ENCODE results near the gene ADAP1.
"Not testable (repeated sequence)": the region's sequence is repeated elsewhere in the genome, so short reads cannot be mapped to it uniquely, and the experiment has no call there.

ADAP1 gene

DNA sequence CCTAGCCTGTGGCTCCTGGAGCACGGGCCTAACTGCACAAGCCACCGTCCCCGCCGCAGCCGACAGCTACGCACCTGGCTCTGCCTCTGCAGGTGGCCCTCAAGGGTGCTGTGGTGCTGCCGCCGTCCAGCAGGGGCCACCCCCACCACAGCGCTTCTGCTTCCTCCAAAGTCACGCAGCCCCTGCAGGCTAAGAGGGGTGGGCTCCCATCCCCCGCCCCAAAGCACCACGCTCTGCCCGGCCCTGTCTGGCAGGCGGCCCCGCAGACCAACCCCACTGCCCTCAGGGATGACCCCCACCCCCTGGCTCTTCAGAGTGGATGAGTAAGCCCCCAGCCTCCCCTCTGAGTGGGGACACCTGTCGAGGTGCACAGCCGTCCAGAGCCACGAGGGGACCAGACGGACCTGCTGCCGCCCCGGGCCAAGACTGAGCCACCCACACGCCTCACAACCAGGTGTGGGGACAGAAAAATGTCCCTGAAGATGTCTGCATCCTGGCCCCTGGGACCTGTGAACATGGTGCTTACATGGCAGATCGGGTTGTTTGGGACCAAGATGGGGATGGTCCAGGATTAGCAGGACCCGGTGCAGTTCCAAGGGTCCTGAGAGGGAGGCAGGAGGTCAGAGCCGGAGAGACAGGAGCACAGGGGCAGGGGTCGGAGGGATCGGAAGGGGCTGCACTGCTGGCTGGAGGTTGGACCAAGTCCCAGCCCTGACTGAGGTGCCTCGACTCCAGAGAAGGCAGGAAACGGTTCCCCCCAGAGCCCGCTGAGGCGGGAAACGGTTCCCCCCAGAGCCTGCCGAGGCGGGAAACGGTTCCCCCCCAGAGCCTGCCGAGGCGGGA, 9.0 kb upstream of the ADAP1 start:
- H3K4me1 ChIP-seq (ENCODE audit: control insufficient read depth in 1 of 2, insufficient read depth in 1 of 2, low read depth in 1 of 2, low read length in 1 of 2), result peaks cover 45 to 46% of the 10 kb centered on the region in 2 experiments

DNA sequence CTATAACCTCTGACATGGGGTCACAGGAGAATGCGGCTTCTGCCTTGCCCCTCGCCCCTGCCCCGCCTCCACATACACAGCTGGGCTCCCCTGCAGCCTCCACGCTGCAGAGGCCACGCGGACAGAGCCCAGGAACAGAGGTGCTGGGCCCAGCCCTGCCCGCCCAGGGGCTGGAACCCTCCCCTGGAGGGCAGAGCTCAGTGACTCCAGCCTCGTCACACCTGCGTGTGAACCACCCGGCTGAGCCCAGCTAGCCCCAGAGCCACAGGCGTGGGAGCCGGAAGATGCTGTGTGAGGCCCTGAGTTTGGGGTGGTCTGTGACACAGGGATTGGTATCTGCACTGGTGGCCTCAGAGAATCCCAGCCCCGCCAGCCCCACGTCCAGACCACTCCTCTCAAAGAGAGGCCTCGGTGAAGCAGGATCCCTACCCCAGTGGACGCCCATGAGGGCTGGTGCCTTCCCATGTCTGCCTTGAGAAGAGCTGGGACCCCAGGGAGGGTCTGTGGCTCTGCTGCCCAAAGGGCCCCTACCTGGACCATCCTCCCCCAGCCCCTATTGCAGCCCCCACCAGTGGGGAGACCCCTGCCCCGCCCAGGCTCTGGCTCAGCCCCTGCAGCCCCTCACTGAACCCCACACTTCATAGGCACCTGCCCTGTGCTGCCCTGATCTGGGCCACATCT, 8.1 kb upstream of the ADAP1 start:
- H3K27me3 ChIP-seq, result peaks cover 17% of the 10 kb centered on the region
- TF ChIP-seq, protein P1, sequence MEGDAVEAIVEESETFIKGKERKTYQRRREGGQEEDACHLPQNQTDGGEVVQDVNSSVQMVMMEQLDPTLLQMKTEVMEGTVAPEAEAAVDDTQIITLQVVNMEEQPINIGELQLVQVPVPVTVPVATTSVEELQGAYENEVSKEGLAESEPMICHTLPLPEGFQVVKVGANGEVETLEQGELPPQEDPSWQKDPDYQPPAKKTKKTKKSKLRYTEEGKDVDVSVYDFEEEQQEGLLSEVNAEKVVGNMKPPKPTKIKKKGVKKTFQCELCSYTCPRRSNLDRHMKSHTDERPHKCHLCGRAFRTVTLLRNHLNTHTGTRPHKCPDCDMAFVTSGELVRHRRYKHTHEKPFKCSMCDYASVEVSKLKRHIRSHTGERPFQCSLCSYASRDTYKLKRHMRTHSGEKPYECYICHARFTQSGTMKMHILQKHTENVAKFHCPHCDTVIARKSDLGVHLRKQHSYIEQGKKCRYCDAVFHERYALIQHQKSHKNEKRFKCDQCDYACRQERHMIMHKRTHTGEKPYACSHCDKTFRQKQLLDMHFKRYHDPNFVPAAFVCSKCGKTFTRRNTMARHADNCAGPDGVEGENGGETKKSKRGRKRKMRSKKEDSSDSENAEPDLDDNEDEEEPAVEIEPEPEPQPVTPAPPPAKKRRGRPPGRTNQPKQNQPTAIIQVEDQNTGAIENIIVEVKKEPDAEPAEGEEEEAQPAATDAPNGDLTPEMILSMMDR (IDR thresholded peaks at IDR 0.05), result no peak
- H3K36me3 ChIP-seq, result peaks cover 10% of the 10 kb centered on the region
- H3K4me3 ChIP-seq (ENCODE audit: low read depth in 1 of 2, low read length in 1 of 2), result no peak overlapping the region
- no peak overlapping the region for H3K27ac ChIP-seq
- no peaks in the 10 kb centered on the region for H3K9me3 ChIP-seq
- H3K4me1 ChIP-seq (ENCODE audit: control insufficient read depth in 1 of 2, insufficient read depth in 1 of 2, low read depth in 1 of 2, low read length in 1 of 2), result peaks cover 53 to 54% of the 10 kb centered on the region in 2 experiments

More for the DNA sequence above, 9.0 kb upstream of the ADAP1 start:
- no peak overlapping the region for H3K27ac ChIP-seq
- peaks cover 17% of the 10 kb centered on the region for H3K27me3 ChIP-seq
- no peak overlapping the region for H3K4me3 ChIP-seq (ENCODE audit: low read depth in 1 of 2, low read length in 1 of 2)
- H3K9me3 ChIP-seq, result no peaks in the 10 kb centered on the region
- H3K36me3 ChIP-seq, result peaks cover 19% of the 10 kb centered on the region
- TF ChIP-seq, protein P1 (IDR thresholded peaks at IDR 0.05), result no peak

DNA sequence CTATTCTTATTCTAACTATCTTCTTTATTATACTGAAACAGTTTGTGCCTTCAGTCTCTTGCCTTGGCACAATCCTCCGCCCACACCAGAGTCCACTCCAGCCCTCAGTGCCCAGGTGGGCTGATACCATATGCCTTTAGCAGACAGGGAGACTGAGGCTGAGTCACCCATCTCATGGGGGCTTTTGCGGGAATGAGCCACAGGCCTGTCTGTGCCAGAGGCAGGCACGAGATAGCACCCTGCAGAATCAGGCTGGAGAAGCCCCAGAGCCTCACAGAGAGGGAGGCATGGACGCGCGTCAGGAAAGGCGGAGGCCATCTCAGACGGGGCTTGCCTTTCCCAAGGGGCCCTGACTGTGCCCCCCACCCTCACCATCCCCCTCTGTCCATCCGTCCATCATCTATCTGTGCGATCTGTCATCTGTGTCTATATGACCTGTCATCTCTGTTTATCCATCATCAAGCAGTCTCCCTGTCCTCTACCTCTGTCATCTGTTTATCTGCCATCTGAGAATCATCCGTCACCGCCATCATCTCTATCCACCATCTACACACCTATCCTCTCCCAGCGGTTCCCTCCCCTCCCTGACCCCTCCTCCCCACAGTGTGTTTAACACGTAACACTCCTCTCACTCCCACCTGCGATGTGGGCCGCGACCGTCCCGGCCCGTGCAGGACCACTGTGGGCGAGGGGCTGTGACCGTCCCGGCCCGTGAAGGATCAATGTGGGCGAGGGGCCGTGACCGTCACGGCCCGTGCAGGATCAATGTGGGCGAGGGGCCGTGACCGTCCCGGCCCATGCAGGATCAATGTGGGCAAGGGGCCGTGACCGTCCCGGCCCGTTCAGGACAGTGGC, 7.3 kb upstream of the ADAP1 start:
- Histone ChIP-seq H3K9me3 (no peaks in the 10 kb centered on the region), H3K27ac (no peak overlapping the region), H3K4me3 (ENCODE audit: low read depth in 1 of 2, low read length in 1 of 2) (no peak overlapping the region), H3K27me3 (peaks cover 17% of the 10 kb centered on the region), H3K4me1 (ENCODE audit: control insufficient read depth in 1 of 2, insufficient read depth in 1 of 2, low read depth in 1 of 2, low read length in 1 of 2) (peaks cover 60 to 62% of the 10 kb centered on the region in 2 experiments), H3K36me3 (peaks cover 2% of the 10 kb centered on the region)
- TF ChIP-seq, protein P1 (IDR thresholded peaks at IDR 0.05), result no peak

DNA sequence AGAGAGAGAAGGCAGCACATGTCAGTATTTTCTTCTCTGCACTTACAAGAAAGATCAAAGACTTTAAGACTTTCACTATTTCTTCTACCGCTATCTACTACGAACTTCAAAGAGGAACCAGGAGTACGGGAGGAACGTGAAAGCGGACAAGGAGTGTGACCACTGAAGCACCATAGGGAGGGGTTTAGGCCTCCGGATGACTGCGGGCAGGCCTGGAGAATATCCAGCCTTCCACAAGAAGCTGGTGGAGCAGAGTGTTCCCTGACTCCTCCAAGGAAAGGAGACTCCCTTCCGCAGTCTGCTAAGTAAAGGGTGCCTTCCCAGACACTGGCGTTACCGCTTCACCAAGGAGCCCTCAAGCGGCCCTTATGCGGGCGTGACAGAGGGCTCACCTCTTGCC, 6.5 kb upstream of the ADAP1 start:
- H3K4me3 ChIP-seq (ENCODE audit: low read depth in 1 of 2, low read length in 1 of 2); H3K36me3 ChIP-seq; H3K27ac ChIP-seq; H3K9me3 ChIP-seq: not testable (repeated sequence)
- H3K4me1 ChIP-seq (ENCODE audit: control insufficient read depth in 1 of 2, insufficient read depth in 1 of 2, low read depth in 1 of 2, low read length in 1 of 2), result peaks cover 59 to 60% of the 10 kb centered on the region in 2 experiments
- peaks cover 17% of the 10 kb centered on the region for H3K27me3 ChIP-seq

DNA sequence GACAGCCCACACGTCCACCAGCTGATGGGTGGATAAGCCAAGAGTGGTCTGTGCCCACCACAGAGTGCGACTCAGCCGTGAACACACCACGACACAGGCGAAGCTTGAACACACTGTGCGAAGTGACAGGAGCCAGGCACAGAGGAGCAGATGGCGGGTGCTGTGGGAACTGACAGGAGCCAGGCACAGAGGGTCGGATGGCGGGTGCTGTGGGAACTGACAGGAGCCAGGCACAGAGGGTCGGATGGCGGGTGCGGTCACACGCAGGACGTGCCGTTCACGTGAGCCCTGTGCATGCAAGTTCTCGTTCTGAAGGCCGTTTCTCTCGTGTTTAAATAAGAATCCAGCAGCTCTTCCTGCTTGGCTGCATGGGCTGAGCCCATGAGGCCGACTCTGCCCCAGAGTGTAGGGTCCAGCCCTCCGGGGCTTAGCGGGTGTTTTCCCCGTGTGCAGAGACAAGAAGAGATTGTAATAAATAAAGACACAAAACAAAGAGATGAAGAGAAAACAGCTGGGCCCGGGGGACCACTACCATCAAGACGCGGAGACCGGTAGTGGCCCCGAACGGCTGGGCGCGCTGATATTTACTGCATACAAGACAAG, 5.9 kb upstream of the ADAP1 start:
- peaks cover 59 to 60% of the 10 kb centered on the region in 2 experiments for H3K4me1 ChIP-seq (ENCODE audit: control insufficient read depth in 1 of 2, insufficient read depth in 1 of 2, low read depth in 1 of 2, low read length in 1 of 2)
- peaks cover 17% of the 10 kb centered on the region for H3K27me3 ChIP-seq
- H3K4me3 ChIP-seq (ENCODE audit: low read depth in 1 of 2, low read length in 1 of 2), result no peak overlapping the region
- H3K36me3 ChIP-seq, result no peaks in the 10 kb centered on the region
- H3K27ac ChIP-seq, result no peak overlapping the region
- TF ChIP-seq, protein P1 (IDR thresholded peaks at IDR 0.05), result no peak
- no peaks in the 10 kb centered on the region for H3K9me3 ChIP-seq

DNA sequence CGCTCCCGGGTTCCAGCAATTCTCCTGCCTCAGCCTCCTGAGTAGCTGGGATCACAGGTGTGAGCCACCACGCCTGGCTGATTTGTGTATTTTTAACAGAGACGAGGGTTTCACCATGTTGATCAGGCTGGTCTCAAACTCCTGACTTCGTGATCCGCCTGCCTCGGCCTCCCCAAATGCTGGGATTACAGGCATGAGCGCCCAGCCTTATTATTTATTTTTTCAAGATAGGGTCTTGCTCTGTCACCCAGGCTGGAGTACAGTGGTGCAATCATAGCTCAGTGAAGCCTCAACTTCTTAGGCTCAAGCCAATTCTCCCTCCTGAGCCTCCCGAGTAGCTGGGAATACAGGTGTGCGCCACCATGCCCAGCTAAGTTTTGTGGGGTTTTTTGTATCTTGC, 5.3 kb upstream of the ADAP1 start:
- Histone ChIP-seq H3K4me1 (ENCODE audit: control insufficient read depth in 1 of 2, insufficient read depth in 1 of 2, low read depth in 1 of 2, low read length in 1 of 2) (peaks cover 59 to 60% of the 10 kb centered on the region in 2 experiments), H3K27me3 (peaks cover 17% of the 10 kb centered on the region)
- H3K27ac ChIP-seq; H3K4me3 ChIP-seq (ENCODE audit: low read depth in 1 of 2, low read length in 1 of 2); H3K36me3 ChIP-seq; H3K9me3 ChIP-seq: not testable (repeated sequence)
